Measurements from ENCODE around the gene FOXN3.
"Not testable (repeated sequence)": the region's sequence is repeated elsewhere in the genome, so short reads cannot be mapped to it uniquely, and the experiment has no call there.

FOXN3 gene

DNA sequence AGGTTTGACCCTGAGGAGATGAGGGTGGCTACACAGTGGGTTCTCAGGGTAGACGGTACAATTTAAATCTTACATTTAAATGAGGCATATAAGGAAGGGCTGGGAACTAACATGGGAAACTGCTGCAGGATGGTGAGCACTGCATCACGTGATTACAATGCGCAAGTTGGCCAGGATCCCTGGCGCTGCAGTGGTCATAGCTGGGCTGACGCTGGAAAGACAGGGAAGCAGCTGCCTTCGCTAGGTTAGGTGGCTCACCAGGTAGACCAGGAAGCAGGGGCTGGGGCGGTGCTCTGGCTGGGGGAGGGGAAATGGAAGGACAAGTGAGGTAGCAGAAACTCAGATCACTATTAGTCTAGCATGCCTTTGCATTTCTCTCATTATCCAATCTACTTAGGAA, 149.9 kb downstream of the FOXN3 start:
- DNase-seq, result no peak

DNA sequence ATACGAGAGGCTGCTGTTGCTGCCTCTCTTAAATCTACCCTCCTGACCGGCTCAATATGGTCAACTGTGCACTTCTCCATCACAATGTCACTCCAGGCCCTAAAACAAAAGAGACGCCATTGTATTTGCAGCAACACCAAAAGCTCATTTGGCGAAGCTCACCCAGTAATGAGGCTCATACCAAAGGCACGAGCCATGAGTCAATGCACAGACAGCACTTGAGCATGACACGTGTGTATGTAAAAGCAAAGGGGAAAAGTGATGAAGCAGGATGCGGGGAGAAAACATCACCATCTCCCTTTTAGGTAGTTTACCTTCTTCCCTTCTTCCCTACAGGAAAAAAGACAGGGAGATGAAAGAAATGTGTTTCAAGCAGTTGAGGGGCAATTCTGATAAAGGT, 150.3 kb downstream of the FOXN3 start:
- no peak for DNase-seq

DNA sequence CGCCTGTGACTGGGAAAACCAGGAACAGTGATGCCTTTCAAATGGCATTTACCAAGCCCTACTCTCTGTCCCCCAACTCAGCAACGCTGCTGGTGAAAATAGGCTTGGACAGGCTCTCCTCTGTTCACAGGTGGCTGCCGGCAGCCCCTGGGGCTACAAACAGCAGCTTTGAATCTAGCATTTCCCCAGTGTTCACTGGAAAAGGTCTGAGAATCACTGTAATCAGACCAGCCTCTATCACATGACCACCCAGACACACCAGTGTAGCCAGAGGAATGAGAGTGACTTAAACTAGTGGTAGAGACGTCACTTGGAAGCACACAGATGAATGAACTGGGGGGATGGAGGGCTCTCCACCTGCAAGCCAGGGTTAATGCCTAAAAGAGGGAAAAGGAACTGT, 151.8 kb downstream of the FOXN3 start:
- DNase-seq, result no peak

DNA sequence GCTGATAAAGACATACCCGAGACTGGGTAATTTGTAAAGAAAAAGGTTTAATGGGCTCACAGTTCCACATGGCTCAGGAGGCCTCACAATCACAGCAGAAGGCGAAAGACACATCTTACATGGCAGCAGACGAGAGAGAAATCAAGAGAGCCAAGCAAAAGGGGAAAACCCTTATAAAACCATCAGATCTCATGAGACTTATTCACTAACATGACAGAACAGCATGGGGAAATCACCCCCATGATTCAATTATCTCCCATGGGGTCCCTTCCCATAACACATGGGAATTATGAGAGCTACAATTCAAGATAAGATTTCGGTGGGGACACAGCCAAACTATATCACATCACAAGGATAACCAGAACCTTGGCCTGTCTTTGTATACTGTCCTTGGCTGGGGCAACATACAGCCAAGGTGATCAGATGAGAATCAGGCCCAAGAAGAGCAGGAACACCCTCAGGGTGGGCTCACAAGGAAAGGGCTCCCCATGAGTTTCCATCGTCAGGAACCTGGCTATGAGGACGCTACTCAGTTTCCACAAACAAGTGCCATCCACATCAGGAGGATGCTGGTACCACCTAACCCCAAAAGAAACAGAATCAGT, 152.7 kb downstream of the FOXN3 start:
- no peak for DNase-seq

DNA sequence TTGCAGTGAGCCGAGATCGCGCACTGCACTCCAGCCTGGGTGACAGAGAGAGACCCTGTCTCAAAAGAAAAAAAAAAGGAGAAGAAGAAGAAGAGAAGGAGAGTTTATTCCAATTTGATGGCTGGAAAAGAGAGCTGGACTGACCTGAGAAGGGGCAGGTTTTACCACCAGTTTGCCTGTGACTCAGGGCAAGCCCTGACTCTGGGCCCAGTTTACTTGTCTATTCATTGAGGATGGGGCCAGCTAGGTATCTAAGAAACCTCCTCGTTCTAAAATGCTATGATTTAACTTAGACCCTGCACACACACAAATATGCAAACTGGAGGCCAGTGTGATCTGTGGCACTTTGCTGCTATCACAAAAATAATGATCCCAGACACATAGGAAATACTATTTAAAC, 155.0 kb downstream of the FOXN3 start:
- DNase-seq, result no peak

DNA sequence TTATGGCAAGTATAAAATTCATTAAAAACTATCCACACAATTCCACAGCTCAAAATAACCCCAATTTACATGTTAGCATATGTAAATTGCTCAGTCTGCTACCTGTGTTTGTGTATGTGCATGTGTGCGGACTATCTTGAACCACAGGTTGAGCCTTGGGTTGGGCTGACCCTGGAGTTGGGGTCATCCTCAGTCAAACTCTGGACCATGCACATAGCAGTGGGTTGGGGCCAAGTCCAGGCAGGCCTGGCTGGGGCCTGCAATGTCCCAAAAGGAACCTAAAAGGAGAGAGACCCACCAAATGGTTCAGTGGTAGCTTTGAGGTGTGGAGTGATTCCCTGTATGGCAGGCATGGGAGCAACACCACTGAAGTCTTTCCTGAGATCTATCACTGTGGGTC, 156.1 kb downstream of the FOXN3 start:
- no peak for DNase-seq

DNA sequence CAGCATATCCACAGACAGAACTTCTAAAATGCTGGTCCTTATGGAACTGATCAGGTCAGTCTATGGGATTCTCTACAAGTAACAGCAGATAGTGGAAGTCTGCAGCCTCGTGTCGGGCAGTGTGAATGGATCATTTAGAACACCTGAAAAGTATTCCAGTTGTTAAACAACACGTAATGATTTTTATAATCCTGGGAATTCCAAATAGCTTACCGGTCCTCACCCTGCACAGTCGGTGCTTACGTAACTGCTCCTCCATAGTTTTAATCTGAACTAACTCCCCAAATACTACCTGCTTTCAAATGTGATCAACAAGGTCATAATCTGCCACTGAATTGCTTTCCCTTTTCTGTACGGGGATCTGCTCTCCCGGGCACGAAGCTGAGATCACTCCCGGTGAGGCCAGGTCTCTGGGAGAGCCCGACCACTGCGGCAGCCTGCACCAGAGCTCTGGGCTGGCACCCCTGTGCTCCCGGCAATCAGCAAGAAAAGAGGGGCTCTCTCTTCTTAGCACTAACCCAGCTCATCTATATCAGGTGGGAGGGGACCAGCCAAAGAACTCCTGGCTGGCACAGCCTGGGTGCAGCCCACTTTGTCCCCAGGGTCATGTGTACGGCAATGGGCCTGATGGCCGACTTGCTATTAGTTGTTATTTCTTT, 157.0 kb downstream of the FOXN3 start:
- DNase-seq, result no peak

DNA sequence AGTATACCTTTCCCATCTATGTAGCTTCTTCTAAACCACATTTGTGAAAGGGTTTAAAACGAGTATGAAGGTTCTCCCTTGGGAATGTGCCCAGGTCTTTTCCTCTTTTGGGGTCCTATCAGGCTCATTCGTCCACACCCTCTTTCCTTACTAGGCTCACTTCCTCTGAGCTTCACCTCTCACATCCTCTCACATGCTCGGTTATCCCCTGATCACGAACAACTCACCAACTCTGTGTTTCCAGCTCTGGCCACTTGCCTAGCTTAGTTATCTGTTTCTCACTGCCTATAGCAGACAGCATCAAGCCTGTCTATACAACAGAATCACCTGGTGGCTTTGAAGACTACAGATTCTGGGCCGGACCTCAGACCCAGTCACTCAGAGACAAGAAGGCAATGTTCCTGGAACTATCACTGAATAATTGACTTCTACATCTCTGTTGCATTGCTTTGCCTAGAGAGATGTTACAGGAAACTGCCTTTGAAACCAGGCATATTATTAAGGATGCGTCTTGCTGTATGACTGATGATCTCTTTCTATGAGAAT, 158.2 kb downstream of the FOXN3 start:
- no peak for DNase-seq

- no peak for DNase-seq
Observed at GRCh38 chr14:89256951-89257350, 160.1 kb downstream of the FOXN3 start.

GRCh38 chr14:89256283-89256682, 160.8 kb downstream of the FOXN3 start:
- no peak for DNase-seq

DNA sequence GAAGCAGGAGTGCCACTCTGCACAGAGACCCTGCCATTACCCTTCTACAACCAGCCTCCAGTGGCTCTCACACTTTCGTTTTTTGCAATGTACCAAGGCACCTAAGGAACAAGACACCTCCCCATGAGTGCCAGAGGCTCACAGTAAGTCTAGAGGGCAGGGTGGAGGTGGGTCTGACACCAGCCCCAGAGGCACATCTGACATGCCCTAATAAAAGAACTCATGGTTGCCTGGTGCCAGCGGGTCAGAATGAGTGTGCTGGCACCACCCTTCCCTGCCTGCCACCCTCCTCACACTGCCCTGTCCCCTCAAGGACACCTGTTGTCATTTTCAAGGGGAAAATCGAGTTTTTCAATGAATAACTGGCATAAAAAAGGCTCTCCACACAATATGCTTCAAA, 161.2 kb downstream of the FOXN3 start:
- DNase-seq, result no peak

DNA sequence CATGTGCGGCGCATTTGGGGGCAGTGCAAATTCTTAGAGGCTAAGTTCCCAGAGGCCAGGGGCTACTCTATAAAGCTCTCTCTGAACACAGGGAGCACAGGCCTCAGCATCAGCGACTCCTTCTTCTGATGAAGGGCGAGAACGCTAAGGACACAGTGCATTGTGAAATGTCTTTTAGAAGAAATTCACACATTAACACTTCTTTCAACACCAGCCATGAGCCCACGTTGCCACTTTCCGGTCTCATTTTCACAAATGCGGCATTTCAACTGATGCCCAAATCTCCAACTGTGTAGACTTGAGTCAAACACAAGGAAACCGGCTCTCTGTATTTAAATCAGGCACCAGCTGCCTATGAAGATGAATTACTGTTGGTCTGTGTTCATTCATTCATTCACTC, 162.0 kb downstream of the FOXN3 start:
- DNase-seq, result no peak

DNA sequence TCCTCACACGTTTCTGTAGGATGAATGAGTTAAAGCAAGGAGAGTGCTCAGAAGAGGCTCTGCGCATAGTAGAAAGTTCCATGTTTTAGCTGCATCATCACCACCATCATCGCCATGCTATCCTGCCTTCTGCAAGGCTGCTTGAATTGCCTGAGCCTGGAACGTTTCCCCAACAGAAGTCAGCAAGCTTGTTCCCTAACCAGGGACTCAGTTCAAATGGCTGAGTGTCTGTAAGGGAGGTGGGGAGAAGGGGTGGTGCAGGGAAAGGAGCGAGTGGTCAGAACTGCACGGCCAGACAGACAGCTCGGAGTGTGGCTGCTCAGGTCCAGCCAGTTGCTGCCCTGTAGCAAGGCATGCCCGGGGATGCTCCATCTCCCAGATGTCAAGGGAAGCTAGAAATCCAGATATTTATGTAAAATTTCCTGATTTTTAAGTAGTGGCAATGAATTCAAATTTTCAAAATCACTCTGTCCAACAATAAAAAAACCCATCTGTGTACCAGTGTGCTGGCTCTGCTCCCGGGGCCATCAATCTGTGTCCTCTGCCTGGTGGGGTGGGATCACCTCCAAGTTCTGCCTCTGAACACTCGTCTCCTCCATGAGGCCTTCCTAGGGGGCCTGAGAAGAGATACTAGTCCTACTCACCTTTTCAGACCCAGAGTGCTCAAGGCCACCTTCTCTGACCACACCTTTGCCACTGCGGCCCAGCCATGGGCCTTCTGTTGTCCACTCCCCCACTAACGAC, 162.7 kb downstream of the FOXN3 start:
- DNase-seq, result no peak

GRCh38 chr14:89252887-89253532, 164.0 kb downstream of the FOXN3 start:
- no peak for DNase-seq

- DNase-seq, result no peak
Observed at GRCh38 chr14:89251061-89251460, 166.0 kb downstream of the FOXN3 start.

DNA sequence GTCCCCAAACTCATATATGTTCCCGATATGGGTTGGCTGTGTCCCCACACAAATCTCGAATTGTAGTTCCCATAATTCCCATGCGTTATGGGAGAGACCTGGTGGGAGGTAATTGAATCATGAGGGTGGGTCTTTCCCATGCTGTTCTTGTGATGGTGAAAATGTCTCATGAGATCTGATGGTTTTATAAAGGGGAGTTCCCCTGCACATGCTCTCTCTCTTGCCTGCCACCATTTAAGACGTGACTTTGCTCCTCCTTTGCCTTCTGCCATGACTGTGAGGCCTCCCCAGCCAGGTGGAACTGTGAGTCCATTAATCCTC, 166.4 kb downstream of the FOXN3 start:
- not testable (repeated sequence) for DNase-seq

- DNase-seq, result no peak
Observed at GRCh38 chr14:89249972-89250654, 166.9 kb downstream of the FOXN3 start.

DNA sequence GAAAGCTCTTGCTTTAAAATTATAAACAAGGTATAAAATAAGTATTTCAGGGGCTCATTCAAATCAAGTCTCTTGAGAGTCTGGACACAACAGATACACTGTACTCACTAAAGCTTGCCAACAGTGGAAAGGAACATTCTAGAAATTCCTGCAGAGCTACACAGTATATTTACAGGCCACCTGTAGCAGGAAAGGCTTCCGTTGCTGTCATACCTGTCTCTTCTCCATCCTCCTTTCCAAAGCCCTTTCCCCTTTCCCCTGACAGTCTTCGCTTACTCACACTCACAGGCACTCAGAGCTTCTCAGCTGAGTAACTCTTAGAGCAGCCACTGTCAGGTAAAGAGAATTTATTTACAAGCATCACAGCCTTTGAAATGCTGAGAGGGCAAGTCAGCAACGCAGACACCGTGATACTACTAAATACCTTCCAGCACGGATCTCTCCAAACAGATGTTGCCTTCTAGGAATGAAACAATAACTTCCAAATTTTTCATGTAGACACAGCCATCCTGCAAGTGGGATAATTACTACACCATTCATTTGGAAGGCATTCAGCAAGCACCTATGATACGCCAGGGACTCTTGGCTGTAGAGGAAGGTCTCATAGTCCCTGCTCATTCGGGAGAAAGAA, 167.9 kb downstream of the FOXN3 start:
- no peak for DNase-seq

- DNase-seq, result no peak
Observed at GRCh38 chr14:89248411-89249064, 168.5 kb downstream of the FOXN3 start.

GRCh38 chr14:89247457-89248122, 169.4 kb downstream of the FOXN3 start:
- no peak for DNase-seq

DNA sequence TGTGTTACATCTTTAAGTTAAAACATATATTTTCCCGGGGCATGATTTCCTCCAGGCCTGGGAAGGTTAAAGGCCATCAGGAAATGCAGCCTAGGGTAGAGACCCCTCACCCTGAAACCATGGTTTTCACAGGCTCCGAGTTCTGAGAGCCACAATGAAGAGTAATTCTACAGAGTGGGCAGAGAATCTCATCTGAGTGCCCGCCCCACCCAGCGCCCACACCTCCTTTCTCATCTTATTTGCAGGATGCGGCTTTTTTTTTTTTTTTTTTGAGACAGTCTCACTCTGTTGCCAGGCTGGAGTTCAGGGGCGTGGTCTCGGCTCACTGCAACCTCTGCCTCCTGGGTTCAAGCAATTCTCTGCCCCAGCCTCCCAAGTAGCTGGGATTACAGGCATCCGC, 170.7 kb downstream of the FOXN3 start:
- no peak for DNase-seq

DNA sequence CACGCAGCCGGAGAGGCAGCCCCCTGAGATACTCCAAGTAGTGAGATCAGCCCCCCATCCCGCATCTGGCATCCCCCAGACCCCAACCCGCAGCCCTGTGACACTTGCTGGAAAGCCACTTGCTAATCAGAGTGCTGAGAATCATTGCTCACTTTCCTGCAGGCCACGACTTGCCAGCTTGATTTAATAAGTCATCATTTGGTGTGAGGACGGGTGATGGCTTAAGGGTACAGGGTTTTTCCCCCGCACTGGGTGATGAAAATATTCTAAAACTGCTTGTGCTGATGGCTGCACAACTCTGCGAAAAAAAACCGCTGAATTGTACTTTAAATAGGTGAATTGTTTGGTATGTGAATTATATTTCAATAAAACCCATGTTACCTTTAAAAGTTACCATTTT, 171.2 kb downstream of the FOXN3 start:
- no peak for DNase-seq
